Skeletal muscle satellite cell (primary cell): ENCODE data around the gene CTIF.
A peak's percentile ranks its signal among the peaks of the same experiment; 100 is the strongest.

Experiments used
- H3K27me3 ChIP-seq: 2 replicates; pipeline ENCODE4 v1.7.0; 2013; ENCODE audit warnings: low read length; ENCODE audit not compliant: control insufficient read depth, insufficient read depth
- H3K36me3 ChIP-seq: 2 replicates; pipeline ENCODE4 v1.7.0; 2013; ENCODE audit warnings: mild to moderate bottlenecking, control low read depth, low read length; ENCODE audit not compliant: insufficient read depth
- H3K4me1 ChIP-seq: 2 replicates; pipeline ENCODE4 v1.7.0; 2013; ENCODE audit warnings: low read length; ENCODE audit not compliant: control insufficient read depth, insufficient read depth
- H3K4me2 ChIP-seq: 2 replicates; pipeline ENCODE4 v1.7.0; 2013; ENCODE audit warnings: mild to moderate bottlenecking, low read length
- H3K4me3 ChIP-seq: 2 replicates; pipeline ENCODE4 v1.7.0; 2013; ENCODE audit warnings: low read length
- H3K9ac ChIP-seq: 2 replicates; pipeline ENCODE4 v1.7.0; 2013; ENCODE audit warnings: mild to moderate bottlenecking, low read depth, low read length, moderate library complexity
- H3K9me3 ChIP-seq: replicated peaks from 2 replicates; pipeline ENCODE4 v1.7.0; 2013; ENCODE audit warnings: mild to moderate bottlenecking, control low read depth, low read length

The CTIF gene

DNA sequence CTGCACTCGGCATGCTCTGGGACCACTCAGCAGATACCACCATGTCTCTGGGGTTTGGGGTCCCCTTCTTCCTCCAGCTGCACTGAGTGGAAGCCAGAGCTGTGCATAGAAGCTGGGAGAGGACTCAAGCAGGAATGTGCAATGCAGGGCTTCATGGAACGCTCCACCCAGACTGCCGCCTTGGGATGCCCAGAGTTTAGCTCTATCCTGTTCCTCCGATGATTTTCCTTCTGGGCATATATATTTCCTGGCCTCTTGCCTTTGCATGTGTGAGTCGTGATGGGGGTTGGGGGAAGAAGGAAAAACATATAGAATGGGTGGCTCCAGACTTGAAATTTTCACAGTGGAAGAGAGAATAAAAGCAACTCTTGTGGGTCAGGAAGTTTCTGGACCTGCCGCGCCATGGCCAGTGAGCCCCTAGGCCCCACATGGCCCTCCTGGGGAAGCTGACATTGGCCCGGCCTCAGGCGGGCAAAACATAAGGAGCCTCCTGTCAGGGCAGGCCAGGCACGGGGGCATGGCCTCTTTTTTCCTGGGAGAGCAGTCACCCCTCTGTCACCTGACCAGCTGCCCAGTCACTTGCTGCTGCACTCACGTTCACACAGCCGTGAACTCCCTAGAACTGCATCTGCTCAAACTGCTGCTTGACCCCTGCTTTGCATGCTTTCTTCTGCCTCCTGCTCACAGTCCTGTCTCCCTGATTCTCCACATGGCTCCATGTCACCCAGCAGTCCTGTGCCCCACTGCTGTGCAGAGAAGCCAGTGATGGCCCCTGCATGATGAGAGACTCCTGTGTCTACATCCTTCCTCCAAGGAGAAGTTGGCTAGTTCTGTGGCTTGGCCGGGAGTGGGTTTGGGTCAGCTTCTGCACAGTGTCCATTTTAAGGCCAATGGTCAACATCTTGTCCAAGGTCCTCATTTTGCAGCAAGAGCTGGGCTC lies 197.8 kb downstream of the CTIF start:
- Histone ChIP-seq H3K27me3 (no peaks in the 10 kb centered on the region), H3K9ac (no peak overlapping the region), H3K9me3 (no peaks in the 10 kb centered on the region), H3K4me1 (peaks cover 47% of the 10 kb centered on the region), H3K36me3 (peaks cover 6% of the 10 kb centered on the region), H3K4me2 (no peak overlapping the region), H3K4me3 (no peak overlapping the region)

DNA sequence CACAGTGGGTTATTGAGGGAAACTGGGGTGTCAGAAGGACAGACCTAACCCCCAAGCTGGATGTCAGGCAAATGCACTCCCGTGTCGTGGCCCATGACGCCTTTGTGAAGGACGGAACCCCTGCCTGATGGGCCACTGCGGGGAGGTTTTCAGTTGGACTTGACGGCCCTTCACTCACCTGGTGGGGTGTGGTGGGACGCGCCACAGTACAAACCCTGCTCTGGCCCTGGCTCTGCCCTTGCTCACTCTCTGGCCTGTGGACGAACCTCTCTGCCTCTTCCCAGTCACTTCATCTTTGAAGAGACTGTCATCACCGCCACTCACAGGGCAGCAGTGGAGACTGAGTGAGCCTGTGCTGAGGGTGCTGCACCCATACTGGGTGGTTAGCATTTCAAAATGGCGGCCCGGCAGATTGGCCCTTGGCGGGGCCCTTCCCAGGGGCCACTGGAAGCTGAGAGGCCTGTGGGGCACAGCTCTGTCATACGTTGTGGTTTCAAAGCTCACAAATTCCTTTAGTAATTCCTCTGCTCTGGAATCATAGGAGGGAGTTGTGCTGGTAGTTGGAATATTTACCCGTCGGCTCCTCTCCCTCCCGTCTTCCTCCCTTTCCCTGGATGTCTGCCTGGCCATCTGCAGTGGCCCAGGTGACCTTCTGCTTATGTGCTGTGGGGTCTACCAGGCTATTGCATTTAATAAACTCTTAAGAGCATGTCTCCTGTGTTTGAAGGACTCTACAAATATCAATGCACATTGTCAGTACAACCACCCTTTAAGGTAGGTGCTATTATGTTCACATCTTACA lies 200.6 kb downstream of the CTIF start:
- Histone ChIP-seq H3K9me3 (no peaks in the 10 kb centered on the region), H3K4me1 (peaks cover 54% of the 10 kb centered on the region), H3K27me3 (no peaks in the 10 kb centered on the region), H3K4me3 (no peak overlapping the region), H3K9ac (no peak overlapping the region), H3K4me2 (no peak overlapping the region), H3K36me3 (no peaks in the 10 kb centered on the region)

DNA sequence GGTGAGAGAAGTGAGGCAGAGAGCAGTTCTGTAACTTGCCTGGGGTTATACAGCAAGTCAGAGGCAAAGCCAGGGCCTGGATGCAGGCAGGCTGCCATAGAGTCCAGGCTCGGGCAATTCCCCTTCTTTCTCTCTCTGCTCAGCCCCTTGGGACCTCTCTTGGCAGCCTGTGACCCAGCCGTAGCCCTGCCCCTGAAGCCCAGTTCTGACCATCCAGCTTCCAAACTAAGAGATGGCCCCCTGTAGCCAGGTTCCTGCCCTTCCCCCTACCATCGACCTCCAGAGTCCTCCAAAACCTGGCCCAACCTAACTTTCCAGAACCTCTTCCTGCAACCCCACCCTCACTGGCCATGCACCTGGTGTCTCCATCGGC lies 201.2 kb downstream of the CTIF start:
- Histone ChIP-seq H3K27me3 (no peaks in the 10 kb centered on the region), H3K36me3 (no peaks in the 10 kb centered on the region), H3K4me1 (peaks cover 53% of the 10 kb centered on the region), H3K9ac (no peak overlapping the region), H3K9me3 (no peaks in the 10 kb centered on the region), H3K4me2 (no peak overlapping the region), H3K4me3 (no peak overlapping the region)

DNA sequence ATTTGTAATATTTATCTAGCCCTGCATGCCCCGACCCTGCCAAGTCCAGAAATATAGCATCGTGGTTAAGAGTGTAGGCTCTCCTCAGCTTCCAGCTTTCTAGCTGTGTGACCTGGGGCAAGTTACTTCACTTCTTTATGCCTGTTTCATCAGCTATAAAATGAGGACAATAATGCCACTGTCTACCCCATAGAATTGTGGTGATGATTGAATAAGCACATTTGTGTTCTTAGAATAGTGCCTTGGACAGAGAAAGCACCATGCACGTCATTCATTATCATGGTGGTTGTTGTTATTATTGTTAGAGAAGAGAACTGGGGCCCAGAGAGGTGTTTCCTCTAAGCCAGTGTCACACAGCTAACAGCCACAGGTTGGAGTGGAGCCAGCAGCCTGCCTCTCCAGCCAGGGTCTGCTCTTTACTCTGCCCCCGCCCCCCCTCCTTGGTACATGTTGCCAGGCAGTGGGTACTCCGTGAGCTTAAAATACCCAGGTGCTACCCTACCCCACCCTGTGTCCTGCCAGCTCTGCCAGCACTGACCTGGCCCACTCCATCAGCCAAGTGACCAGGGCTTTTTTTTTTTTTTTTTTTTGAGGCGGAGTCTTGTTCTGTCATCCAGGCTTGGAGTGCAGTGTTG lies 202.1 kb downstream of the CTIF start:
- Histone ChIP-seq H3K4me1 (peaks cover 45% of the 10 kb centered on the region), H3K4me2 (no peak overlapping the region), H3K27me3 (no peaks in the 10 kb centered on the region), H3K9ac (no peak overlapping the region), H3K4me3 (no peak overlapping the region), H3K36me3 (no peaks in the 10 kb centered on the region), H3K9me3 (no peaks in the 10 kb centered on the region)

DNA sequence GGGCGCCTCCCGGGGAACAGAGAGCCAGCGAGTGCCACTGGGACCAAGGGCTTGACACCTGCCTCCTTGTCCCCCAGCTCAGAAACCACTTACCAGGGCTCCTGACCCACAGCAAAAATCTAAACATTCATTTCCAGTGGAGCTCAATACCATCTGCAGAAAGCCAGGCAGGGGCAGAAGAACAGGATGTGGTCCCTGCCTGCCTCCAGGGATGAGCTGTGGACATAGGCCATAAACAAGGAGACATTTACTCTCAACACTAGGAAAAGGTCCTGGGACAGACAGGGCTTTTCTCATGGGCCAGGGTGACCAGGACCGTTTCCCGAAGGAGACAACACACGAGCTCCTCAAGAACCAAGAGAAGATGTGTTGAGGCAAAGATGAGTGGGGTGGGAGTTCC lies 203.0 kb downstream of the CTIF start:
- no peak overlapping the region for H3K4me2 ChIP-seq
- no peaks in the 10 kb centered on the region for H3K27me3 ChIP-seq
- H3K36me3 ChIP-seq = no peaks in the 10 kb centered on the region
- no peak overlapping the region for H3K4me3 ChIP-seq
- no peaks in the 10 kb centered on the region for H3K9me3 ChIP-seq
- no peak overlapping the region for H3K9ac ChIP-seq
- H3K4me1 ChIP-seq = peaks cover 36% of the 10 kb centered on the region

DNA sequence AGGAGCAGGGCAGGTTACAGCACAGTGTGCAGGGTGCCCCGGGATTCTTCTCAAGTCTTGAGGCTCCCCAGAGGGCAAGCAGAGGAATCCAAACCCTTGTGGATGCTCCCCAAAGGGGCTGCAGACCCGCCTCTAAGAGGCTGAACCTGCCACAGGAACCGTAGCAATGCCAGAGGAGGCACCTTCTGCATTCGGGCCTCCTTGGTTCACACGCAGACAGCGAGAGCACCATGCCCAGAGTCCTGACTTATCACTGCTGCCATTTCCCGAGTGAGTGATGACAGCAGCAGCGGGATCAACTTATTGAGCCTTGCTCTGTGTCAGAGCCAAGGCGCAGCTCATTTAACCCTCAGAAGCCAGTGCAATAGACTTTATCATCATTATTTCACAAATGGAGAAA lies 203.5 kb downstream of the CTIF start:
- Histone ChIP-seq H3K9ac (no peak overlapping the region), H3K9me3 (no peaks in the 10 kb centered on the region), H3K27me3 (no peaks in the 10 kb centered on the region), H3K36me3 (no peaks in the 10 kb centered on the region), H3K4me3 (no peak overlapping the region), H3K4me1 (peaks cover 35% of the 10 kb centered on the region), H3K4me2 (peak overlapping the region; percentile 51)

DNA sequence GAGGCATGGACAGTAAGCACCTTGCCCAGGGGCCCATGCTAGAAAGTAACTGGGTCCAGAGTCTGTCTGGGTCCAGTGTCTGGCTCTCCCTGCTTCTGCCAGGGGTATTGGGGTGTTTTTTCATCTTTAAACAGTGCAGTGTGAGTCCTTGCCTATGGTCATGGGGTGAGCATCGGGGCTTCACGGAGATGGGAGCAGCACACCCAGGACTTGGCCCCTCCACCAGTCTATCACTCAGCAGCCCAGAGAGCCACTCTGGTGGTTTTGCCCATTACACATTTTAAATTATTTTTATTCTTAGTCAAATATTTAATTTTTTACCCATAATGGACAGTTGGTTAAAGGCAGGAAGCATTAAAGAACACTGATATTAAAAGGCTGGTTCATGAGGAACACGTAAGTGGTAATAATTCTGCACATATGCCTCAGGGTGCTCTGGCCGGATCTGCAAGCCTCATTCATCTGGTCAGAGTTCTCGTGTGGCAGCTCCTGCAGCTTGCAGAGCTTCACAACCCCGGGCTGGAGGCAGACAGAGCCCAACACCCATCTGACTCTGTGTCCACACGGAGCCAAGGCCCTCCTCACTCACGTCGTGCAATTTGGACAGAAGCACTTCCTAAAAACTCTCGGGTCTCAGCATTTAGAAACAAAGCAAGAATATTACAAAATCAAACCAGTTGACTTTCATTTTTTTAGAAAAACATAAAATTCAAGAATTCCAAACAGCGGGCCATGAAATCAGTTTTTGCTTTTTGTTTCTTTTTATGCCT lies 204.1 kb downstream of the CTIF start:
- Histone ChIP-seq H3K4me2 (peak overlapping the region; percentile 51), H3K36me3 (no peaks in the 10 kb centered on the region), H3K27me3 (no peaks in the 10 kb centered on the region), H3K4me1 (peaks cover 35% of the 10 kb centered on the region), H3K4me3 (no peak overlapping the region), H3K9me3 (no peaks in the 10 kb centered on the region), H3K9ac (peak overlapping the region; percentile 24)

DNA sequence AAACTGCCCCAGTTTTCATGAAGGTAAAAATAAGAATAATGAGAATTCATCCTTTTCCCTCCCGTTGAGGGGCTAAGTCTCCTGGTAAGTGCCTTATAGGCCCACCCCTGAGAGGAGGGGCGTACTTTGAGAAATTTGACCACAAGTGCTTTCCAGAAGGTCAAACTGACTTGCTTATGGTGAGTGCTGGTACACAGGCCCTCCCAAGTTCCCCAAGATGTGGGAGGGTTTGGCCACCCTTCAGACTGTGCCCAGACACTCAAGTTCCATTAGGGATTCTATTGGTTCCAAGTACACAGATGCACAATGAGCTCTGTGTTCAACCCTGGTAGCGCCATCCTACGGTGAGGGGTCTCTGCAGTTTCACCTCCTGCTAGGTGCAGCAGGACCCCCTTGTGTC lies 205.1 kb downstream of the CTIF start:
- no peaks in the 10 kb centered on the region for H3K27me3 ChIP-seq
- no peaks in the 10 kb centered on the region for H3K36me3 ChIP-seq
- no peak overlapping the region for H3K4me3 ChIP-seq
- peaks cover 35% of the 10 kb centered on the region for H3K4me1 ChIP-seq
- H3K4me2 ChIP-seq = no peak overlapping the region
- no peaks in the 10 kb centered on the region for H3K9me3 ChIP-seq
- H3K9ac ChIP-seq = no peak overlapping the region

DNA sequence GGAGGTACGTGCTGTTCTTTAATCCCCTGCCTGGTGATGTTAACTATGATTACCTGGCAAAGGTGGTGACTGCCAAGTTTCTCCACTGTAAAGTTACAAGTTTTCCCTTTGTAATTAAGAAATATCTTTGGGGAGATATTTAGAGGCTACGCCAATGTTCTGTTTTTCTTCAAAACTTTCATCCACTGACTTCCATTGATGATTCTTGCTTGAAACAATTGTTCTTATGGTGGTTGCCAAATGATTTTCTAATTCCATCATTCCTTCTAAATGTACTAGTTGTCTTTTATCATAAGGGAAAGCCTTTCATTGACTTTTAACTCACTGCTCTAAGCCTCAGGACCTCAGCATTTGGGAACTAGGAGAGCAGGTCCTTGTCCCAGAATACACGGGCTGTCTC lies 206.5 kb downstream of the CTIF start:
- H3K4me3 ChIP-seq = no peak overlapping the region
- no peaks in the 10 kb centered on the region for H3K9me3 ChIP-seq
- H3K9ac ChIP-seq = no peak overlapping the region
- no peaks in the 10 kb centered on the region for H3K27me3 ChIP-seq
- H3K4me2 ChIP-seq = no peak overlapping the region
- H3K4me1 ChIP-seq = peaks cover 43% of the 10 kb centered on the region
- no peaks in the 10 kb centered on the region for H3K36me3 ChIP-seq

DNA sequence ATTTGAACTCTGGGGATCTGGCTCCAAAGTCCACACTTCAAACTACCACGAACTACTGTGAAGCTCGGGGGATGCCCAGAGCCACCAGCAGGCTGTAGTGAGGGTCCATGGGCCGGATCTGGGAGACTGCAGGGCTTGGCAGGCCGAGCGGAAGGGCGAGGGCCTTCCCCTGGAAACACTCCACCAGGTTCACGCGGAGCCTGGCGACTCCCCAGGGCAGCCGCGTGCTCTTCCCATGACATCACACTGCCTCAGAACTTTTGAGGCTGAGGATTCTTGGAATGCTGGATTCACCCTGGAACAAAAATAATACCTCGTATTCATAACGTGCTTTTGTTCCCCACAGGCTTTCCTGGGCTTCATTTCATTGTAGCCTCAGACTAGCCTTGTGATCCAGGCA lies 210.9 kb downstream of the CTIF start:
- H3K4me1 ChIP-seq = peaks cover 18% of the 10 kb centered on the region
- H3K27me3 ChIP-seq = no peaks in the 10 kb centered on the region
- peaks cover 5% of the 10 kb centered on the region for H3K36me3 ChIP-seq
- no peaks in the 10 kb centered on the region for H3K9me3 ChIP-seq
- H3K9ac ChIP-seq = peak overlapping the region; percentile 48
- peak overlapping the region; percentile 22 for H3K4me2 ChIP-seq
- H3K4me3 ChIP-seq = no peak overlapping the region
